GM10266 (cell line): ENCODE measurements around the gene ARHGAP6.
"Not testable (repeated sequence)": the region's sequence is repeated elsewhere in the genome, so short reads cannot be mapped to it uniquely, and the experiment has no call there.

Experiments
- DNase-seq: peaks from one replicate; pipeline ENCODE4 v3.0.0; 2012; ENCODE audit errors: extremely low spot score
- CTCF ChIP-seq: IDR thresholded peaks from 2 replicates; pipeline ENCODE4 v1.5.1; 2012; ENCODE audit warnings: mild to moderate bottlenecking, low read depth; ENCODE audit not compliant: control insufficient read depth, insufficient read depth; ENCODE audit errors: missing control alignments

Gene ARHGAP6

GRCh38 chrX:11641349-11642065, 24.2 kb downstream of the ARHGAP6 start:
- no peak for DNase-seq
- no peak for TF ChIP-seq CTCF

- no peak for DNase-seq
- TF ChIP-seq CTCF, result no peak
Observed at GRCh38 chrX:11640089-11640488, 25.6 kb downstream of the ARHGAP6 start.

GRCh38 chrX:11632732-11633131, 33.0 kb downstream of the ARHGAP6 start:
- TF ChIP-seq CTCF, result no peak
- DNase-seq, result no peak

GRCh38 chrX:11629593-11630211, 36.0 kb downstream of the ARHGAP6 start:
- peak; percentile 11 for DNase-seq
- no peak for TF ChIP-seq CTCF

- TF ChIP-seq CTCF, result no peak
- no peak for DNase-seq
Observed at GRCh38 chrX:11628399-11628798, 37.3 kb downstream of the ARHGAP6 start.

GRCh38 chrX:11626351-11626750, 39.4 kb downstream of the ARHGAP6 start:
- DNase-seq, result no peak
- TF ChIP-seq CTCF, result no peak

- no peak for DNase-seq
- TF ChIP-seq CTCF, result no peak
Observed at GRCh38 chrX:11619441-11619840, 46.3 kb downstream of the ARHGAP6 start.

GRCh38 chrX:11614253-11614652, 51.5 kb downstream of the ARHGAP6 start:
- not testable (repeated sequence) for DNase-seq
